ENCODE results near the gene LSM14A.

GRCh38 chr19:34259367-34260095, 87.2 kb downstream of the LSM14A start:
- TF ChIP-seq CTCF (conservative IDR thresholded peaks at IDR 0.05 in 1 of 2, IDR thresholded peaks at IDR 0.05 in 1 of 2; ENCODE audit: low read depth in 1 of 2, low read length in 2 of 2) = no peak
- TF ChIP-seq EZH2 (IDR thresholded peaks at IDR 0.05; ENCODE audit: low read length, missing control alignments) = no peak
